SK-MEL-5 (cell line): ENCODE results near the gene KDM4F. TPM values are rescaled to one million over a fixed set of nuclear protein-coding genes. Genes with fewer than 3 reads are reported as not detected.

Experiments used
- DNase-seq: peaks from one replicate; pipeline ENCODE4 v3.0.0-alpha.2; 2016; ENCODE audit warnings: low read depth, low spot score
- in situ Hi-C: cut with HindIII; loops from 2 replicates; pipeline ENCODE4 v1.10.0; 2016; ENCODE audit warnings: low sequenced_read_pairs, high pct_unique_total_duplicates, low pct_unique_long_range_greater_than_20kb
- total RNA-seq: library from RNA; depleted of rRNA; stranded (reverse); fragments of >200 nt; shearing (Covaris generic); gene quantifications from 2 replicates; pipeline ENCODE4 v1.2.3, GENCODE V29; 2014

The KDM4F gene
- total RNA-seq, 1 experiment from 2014 or later: not detected

DNA sequence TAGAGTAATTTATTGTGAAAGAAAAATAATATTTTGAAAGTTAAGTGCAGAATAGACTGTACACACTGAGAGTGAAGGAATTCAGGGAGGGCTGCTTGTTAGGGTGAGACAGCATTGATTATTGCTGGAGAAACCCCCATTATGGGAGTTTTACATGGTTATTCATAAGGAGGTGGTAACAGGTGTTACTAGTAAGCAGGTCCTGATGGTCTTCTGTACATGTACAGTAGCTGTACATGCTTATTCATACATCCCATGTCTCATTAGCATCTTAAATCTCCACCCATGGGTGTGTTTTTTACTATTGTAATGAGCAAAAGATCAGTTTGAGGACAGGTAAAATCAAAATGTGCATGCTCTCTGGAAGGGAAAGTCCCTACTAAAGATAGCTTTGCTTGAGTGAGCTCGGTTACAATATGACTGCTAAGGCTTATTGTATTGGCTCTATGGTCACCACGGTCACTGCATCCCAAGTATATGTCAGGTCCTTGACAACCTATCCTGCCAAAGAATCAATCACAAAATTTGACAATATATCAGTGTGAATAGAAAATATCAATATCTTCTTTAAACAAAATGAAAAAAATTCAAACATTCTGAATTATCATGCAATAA, 6.2 kb downstream of the KDM4F start:
- DNase-seq: no peak
- in situ Hi-C loops: no loop called here

DNA sequence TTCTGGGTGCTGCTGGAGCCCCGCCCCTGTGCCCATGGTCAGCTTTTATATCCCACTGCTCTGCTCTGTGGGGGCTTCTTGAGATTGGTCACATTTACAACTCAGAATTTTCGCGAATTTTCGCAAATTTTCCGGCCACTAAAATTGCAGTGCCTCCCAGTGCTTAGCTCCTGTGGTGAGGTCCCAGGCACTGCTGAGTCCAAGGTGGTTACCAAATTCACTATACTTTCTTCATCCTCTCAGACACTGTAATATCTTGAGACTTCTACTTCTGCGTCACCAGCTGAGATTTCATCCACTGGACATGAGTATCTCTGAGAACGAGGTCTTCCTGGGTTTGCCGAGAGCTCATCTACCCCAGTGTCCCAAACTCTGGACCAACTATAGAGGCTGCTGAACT, 8.7 kb downstream of the KDM4F start:
- in situ Hi-C loops: no loop called here
- DNase-seq: no peak

DNA sequence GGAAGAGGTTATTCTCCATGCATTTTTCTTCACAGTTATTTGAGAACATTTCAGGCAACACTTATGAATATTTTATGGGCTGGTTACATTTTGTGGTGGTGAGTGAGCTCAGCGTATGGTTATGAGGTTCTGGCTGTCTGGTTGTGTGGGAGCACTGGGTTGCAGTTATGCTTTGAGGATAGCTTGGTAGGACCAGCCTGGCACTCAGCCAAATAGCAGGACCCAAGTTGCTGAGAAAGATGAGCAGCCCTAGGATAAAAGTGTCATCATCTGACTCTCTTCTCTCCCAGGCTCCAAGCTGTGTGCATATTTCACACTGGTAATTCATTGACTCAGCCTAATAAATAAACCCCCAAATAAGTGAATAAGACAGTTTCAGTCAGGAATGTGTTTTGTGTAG, 9.4 kb downstream of the KDM4F start:
- in situ Hi-C loops: no loop called here
- no peak for DNase-seq

DNA sequence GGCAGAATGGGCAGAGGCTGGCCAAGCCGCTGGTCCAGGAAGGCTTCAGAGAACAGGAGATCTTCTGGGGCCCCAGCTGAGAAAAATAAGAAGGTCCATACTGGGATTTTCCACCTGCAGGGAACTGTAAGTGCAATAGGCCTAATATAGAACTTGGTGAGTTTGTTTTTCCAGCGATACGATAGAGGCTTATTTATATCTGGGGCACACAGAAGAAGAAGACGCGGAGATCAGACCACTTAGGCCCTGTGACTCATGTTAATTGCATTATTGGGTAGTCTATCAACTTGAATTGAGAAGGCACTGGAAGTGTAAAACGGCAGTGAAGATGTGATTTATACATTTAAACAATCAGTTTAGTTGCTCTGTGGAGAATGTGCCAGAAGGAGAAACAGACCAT, 9.8 kb downstream of the KDM4F start:
- DNase-seq: no peak
- in situ Hi-C loops: no loop called here

DNA sequence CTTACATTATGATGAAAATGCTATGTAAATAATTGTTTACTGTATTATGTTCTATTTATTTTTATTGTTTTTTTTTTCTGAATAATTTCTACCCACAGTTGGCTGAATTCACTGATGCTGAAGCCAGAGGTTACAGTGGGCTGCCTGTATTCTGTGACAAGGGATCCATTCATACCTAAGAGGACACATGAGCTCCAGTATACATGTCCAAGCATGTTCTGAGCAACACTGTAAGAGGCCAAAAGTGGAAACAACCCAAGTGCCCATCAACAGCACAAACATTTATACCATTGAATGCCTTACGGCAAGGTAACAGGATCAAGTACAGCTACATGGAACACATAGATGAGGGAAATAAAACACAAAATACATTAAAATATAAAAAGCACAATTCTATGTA, 16.1 kb downstream of the KDM4F start:
- peak; percentile 83 for DNase-seq
- in situ Hi-C loops: no loop called here

DNA sequence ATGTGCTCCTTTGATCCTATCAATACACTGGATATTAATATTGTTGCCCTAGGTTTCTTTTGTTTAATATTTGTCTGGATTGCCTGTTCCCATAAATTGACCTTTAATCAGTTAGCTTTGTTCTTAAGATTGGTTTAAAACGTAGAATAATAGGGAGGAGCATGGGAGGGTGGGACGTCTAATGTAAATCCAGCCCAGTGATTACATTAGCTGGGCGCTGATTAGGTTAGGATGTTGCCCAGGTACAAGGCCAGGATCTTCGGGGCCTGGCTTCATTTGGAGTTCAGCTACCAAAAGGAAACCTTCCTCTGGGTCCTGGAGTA, 17.5 kb downstream of the KDM4F start, which contains the start of gene SRSF8:
Gene SRSF8 (plus strand): TSS at position 204 of the 323 bp plus-strand sequence. CDS start 308 bp downstream, outside the sequence.
- in situ Hi-C loops: no loop called here
- no peak for DNase-seq

DNA sequence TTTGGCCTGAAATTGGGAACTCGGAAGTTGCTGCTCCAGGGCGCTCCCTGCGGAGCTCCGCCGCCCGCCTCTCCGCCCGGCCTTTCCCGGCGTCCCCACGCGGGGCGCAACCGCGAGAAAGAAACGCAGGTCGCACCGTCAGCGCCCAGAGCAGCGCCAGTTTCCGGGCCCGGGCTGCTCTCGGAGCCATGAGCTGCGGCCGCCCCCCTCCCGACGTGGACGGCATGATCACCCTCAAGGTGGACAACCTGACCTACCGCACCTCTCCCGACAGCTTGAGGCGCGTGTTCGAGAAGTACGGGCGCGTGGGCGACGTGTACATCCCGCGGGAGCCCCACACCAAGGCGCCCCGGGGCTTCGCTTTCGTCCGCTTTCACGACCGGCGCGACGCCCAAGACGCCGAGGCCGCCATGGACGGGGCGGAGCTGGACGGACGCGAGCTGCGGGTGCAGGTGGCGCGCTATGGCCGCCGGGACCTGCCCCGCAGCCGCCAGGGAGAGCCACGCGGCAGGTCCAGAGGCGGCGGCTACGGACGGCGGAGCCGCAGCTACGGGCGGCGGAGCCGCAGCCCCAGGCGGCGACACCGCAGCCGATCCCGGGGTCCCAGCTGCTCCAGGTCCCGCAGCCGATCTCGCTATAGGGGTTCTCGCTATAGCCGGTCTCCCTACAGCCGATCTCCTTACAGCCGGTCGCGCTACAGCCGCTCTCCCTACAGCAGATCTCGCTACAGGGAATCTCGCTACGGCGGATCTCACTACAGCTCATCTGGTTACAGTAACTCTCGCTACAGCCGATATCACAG, 18.0 kb downstream of the KDM4F start:
- DNase-seq: peak; percentile 72
- in situ Hi-C loops: no loop called here

DNA sequence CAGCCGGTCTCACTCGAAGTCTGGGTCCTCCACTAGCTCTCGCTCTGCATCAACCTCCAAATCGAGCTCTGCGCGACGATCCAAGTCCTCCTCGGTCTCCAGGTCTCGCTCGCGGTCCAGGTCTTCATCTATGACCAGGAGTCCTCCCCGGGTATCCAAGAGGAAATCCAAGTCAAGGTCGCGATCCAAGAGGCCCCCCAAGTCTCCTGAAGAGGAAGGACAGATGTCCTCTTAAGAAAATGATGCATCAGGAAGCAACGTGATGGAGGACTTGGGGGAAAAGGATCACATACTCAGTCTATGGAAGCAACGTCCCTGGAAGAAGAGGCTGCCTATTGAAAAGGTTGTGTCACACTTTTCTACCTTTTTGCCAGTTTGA, 18.6 kb downstream of the KDM4F start:
- in situ Hi-C loops: no loop called here
- DNase-seq: no peak

DNA sequence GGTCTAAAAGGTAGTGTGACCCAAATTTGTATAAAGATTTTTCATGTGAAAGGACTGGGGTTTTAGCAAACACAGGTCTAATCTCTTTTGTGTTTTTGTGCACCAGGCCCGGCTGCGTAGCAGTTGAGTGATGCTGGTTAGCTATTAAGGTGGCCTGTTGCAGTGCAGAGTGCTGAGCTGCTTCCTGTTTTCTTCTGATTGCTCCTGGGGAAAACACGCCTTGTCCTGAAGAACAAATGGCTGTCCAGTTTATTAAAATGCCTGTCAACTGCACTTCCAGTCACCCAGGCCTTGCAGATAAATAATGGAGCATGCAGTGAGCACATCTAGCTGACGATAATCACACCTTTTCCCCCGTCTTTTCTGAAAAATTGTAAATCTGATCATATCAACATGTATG, 19.3 kb downstream of the KDM4F start:
- DNase-seq: peak; percentile 94
- in situ Hi-C loops: no loop called here

DNA sequence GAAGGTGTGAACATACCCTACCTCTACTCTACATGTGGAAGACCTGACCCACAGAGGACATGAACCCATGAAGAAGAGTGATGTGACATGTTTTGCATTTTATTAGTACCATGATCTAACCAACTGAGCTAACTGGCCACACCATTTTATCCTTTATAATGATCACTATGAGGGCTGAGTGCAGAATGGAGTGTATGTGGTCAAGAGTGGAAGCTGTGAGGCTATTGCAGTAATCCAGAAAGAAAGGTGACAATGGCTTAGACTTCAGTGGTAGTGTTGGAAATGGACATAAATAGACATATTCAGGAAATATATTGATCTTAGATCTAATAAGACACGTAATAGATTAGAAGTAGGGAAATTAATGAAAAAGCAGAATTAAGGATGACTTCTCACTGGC, 21.2 kb downstream of the KDM4F start:
- in situ Hi-C loops: no loop called here

DNA sequence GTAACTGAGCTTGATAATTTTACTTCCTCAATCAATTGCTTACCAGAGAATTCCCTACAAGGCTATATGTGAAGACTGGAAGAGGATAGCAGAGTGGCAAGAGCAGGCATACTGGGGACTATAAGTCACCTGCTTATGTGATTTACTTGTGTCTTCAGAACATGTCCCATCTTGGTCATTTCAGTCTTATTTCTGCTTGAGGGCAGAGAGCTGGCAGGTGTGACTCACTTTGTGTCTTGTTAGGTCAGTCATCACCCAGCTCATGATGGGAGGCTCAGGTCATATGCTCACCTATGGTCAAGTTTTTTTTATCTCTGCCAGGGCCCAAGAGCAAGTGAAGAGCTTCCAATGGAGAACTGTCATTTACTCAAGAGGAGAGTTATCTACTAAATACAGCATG, 23.7 kb downstream of the KDM4F start:
- DNase-seq: no peak

More for the DNA sequence above, 21.2 kb downstream of the KDM4F start:
- DNase-seq: no peak

DNA sequence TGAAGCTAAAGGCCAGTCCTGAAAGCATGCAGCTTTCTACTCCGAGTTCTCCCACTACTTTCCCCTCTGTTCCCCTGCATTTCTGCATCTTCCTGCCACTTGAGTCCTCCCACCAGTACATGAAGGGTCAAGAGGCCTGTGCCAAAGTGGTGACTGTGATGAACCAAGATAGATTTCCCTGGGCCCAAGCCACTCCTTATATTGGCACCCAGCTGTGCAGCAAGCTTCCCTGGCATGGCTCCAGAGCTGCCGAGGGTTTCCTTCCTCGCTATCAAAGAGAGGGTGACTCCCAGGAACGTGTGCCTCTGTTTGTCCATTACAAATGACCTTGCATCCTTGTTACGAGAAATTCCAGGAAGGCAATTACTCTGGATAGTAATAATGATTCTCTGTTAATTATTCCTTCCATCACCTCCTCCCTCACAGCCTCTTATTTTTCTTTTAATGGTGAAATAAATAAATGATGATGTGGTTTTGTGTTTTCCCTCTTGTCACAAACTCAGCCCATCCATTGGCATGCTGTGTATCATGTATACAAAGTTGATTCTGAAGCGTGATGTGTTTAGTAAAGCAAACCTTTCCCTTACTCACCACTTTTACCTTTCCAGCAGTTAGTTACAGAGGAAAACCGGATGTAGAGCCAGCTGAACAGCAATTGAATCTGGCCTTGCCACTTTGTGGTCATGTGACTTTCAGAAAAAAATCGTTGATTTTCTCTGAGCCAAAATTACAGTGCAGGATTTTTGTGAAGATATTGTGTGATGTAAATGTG, 25.8 kb downstream of the KDM4F start:
- in situ Hi-C loops: no loop called here
- DNase-seq: no peak

More for the DNA sequence above, 23.7 kb downstream of the KDM4F start:
- in situ Hi-C loops: no loop called here

DNA sequence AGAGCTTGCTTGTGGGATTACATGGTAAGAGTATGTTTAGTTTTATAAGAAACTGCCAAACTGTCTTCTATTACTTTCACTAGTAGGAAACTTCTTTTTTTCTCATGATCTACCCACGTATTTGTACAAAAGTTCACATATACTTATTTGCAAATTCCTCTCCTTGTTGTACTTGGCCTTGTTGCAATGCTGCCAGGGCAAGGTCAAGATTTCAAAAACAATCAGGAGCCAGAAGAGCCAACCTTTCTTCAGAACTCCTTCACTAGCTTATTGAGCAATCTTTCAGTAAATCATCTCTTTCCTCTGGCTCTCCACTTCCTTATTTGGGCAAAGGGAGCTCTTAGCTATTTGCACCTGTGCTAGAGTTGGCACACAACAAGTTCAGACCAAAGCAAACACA, 27.2 kb downstream of the KDM4F start:
- no peak for DNase-seq
- in situ Hi-C loops: no loop called here

DNA sequence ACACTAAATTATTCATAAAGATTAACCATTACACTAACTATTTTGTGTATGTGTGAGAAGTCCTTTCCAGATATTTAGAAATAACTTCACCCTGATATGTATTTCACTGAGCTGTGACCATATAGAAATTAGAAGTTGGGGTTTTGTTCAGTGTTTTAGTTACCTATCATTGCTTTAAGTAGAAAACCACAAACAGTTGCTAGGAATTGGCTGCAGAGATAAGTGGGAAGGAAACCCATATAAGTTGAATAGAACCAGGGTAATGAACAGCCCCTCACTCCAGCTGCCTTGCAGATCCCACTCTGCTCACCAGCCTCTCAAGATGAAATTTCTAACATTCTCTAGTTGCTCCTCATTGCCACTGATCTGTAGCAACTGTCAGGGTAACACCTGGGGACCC, 27.8 kb downstream of the KDM4F start:
- no peak for DNase-seq
- in situ Hi-C loops: no loop called here

DNA sequence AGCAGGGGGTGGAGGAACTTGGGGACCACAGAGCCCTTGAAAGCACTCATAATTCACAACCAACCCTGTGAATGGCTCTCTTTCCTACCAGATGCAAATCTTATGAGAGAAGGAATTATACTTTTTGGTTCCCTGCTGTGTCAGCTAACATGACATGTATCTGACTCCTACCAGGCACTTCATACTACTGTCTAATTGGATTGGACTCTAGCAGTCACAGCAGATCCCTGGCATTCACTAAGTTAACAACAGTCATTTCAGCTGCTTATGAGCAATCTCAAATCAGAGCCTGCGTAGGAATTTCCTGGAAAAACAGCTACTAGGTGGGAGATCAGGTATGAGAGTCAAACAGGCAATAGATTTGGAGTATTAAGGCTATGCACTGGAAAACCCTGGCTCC, 29.3 kb downstream of the KDM4F start:
- in situ Hi-C loops: no loop called here
- DNase-seq: no peak

DNA sequence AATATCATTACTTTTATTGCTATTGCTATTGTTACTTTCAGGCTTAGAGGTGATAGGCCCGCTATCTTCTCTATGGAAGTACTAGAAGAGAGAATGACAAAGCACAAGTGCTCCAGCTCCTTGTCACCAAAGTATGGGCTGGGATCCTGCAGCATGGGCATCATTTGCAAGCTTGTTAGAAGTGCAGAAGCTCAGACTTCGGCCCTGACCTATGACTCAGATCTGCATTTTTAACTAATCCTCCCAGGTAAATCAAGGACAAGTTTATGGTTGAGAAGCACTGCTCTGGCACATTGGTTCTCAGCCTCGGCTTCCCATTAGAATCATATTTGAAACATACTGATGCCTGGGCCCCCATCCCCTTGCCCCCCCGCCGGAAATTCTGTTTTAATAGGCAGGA, 31.8 kb downstream of the KDM4F start:
- no peak for DNase-seq
- in situ Hi-C loops: no loop called here

DNA sequence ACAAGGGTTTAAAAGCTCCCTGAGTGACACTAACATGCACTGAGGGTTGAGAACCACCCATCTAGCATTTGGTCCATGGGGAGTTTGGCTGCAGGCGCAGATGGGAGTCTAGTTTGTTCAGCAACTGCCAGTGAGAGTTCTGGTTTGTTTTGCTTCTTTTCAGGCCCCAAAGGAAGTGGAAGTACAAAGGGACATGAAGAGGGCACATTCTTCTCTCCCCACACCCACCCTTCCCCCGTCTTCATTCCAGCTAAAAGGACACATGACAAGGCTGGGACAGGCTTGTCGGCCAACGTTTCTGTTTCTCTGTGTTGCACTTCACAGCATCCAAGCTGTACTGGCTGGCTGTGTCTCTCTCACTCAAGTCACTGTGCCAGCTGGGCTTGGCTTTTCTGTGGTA, 32.2 kb downstream of the KDM4F start:
- in situ Hi-C loops: no loop called here
- no peak for DNase-seq

DNA sequence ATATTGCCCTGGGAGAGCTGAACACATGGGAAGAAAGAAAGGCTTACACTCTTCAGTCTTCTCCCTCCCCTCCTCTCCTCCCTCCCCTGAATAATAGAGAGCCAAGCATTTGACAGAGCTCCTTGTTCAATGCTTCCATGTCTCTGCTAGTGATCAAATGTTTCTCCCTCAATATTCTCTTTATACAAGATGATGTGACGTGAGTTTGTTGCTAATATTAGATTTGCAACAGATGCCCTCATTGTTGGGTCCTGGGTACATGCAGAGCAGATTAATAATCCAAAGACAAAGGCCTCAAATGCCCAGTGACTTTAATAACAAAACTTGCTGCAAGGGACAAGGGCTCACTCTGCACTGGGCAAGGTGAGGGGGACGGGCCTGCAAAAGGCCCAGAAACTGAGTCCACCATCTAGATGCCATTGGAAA, 33.4 kb downstream of the KDM4F start:
- DNase-seq: peak; percentile 72
- in situ Hi-C loops: no loop called here

DNA sequence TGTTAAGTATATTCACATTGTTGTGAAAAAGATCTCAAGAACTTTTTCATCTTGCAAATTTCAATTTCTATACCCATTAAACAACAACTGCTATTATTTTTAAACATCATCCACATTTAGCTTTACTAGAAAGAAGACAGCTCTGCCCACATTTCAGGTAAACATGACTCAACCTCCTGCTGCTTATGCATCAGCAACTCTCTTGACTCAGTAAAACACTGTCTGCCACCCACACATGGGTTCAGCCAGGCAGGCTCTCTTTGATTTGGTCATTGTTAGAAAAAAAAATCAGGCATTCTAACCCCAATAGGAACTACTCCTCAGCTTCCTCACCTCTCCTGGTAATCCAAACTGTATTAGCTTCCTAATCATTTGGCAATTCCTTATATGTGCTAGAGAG, 35.3 kb downstream of the KDM4F start:
- in situ Hi-C loops: no loop called here
- no peak for DNase-seq
